HL-60 (cell line): ENCODE measurements around the gene CTBP2.

Source experiments
- CTCF ChIP-seq: IDR thresholded peaks from one replicate; pipeline ENCODE4 v1.5.1; 2011; ENCODE audit warnings: low read length, control low read depth, inconsistent platforms; ENCODE audit not compliant: insufficient read depth
- GABPA ChIP-seq: IDR thresholded peaks from 2 replicates; pipeline ENCODE4 v1.6.1; 2012; ENCODE audit warnings: low read depth
- POLR2AphosphoS5 ChIP-seq: IDR thresholded peaks from 2 replicates; pipeline ENCODE4 v1.6.1; 2012; ENCODE audit warnings: low read depth
- REST ChIP-seq: IDR thresholded peaks from 2 replicates; pipeline ENCODE4 v1.6.1; 2012; ENCODE audit warnings: low read depth; ENCODE audit not compliant: insufficient replicate concordance
- SPI1 ChIP-seq: IDR thresholded peaks from 2 replicates; pipeline ENCODE4 v1.6.1; 2012; ENCODE audit warnings: low read depth, mild to moderate bottlenecking, borderline replicate concordance

- TF ChIP-seq CTCF (no peak), GABPA (no peak), POLR2AphosphoS5 (no peak), REST (no peak), SPI1 (no peak)
Observed at GRCh38 chr10:125102821-125103220, 57.5 kb downstream of the CTBP2 start.
